Uterus (tissue), 4 donors: ENCODE results near the gene CADM4. TPM values are rescaled to one million over a fixed set of nuclear protein-coding genes. Genes with fewer than 3 reads are reported as not detected.
"Not testable (repeated sequence)": the region's sequence is repeated elsewhere in the genome, so short reads cannot be mapped to it uniquely, and the experiment has no call there.

Source experiments
- DNase-seq, 2 donors: peaks; one replicate each; pipeline ENCODE4 v3.0.0-alpha.2; 2019 to 2020
- H3K27ac ChIP-seq, 2 donors: fragments of 200-600 bp; sonication (generic); 1 replicate in 1 of 2; 2 replicates in 1 of 2; pipeline ENCODE4 v1.5.1; 2016 to 2018
- H3K27me3 ChIP-seq, 2 donors: fragments of 200-600 bp; sonication (generic); one replicate each; pipeline ENCODE4 v1.5.1; 2018 to 2019; ENCODE audit warnings: control low read depth in 1 of 2
- H3K36me3 ChIP-seq, 2 donors: fragments of 200-600 bp; sonication (generic); one replicate each; pipeline ENCODE4 v1.5.1; 2019; ENCODE audit warnings: control low read depth in 1 of 2
- H3K4me1 ChIP-seq, 2 donors: fragments of 200-600 bp; sonication (generic); one replicate each; pipeline ENCODE4 v1.5.1; 2018 to 2019; ENCODE audit warnings: control low read depth in 1 of 2
- H3K4me3 ChIP-seq, 2 donors: fragments of 200-600 bp; sonication (generic); 1 replicate in 1 of 2; 2 replicates in 1 of 2; pipeline ENCODE4 v1.5.1; 2018 to 2019; ENCODE audit warnings: mild to moderate bottlenecking in 1 of 2
- H3K9me3 ChIP-seq, 2 donors: fragments of 200-600 bp; sonication (generic); one replicate each; pipeline ENCODE4 v1.5.1; 2019; ENCODE audit warnings: control low read depth in 1 of 2
- CTCF ChIP-seq, 4 experiments: fragments of 200-600 bp in 2 of 4; fragments of 450-650 bp in 2 of 4; sonication (generic) in 2 of 4; IDR thresholded peaks; one replicate each; pipeline ENCODE4 v1.5.1; 2016 to 2019; ENCODE audit warnings: antibody characterized with exemption in 4 of 4, mild to moderate bottlenecking in 2 of 4, moderate library complexity in 1 of 4
- POLR2A ChIP-seq, 2 donors: fragments of 450-650 bp; IDR thresholded peaks; one replicate each; pipeline ENCODE4 v1.6.1; 2016; ENCODE audit warnings: antibody characterized with exemption in 2 of 2, mild to moderate bottlenecking in 1 of 2, moderate library complexity in 1 of 2
- intact Hi-C: fragments of 100-400 bp; cut with DNase I; formaldehyde crosslinking; loops from one replicate; pipeline ENCODE4 v1.15.1; 2023; ENCODE audit warnings: low total_unique reads
- total RNA-seq, 4 donors: library from RNA; depleted of rRNA in 3 of 4; stranded (reverse); fragments of >200 nt in 3 of 4; gene quantifications; one replicate each; pipeline versions ENCODE4 v1.1.0 to v1.2.4, GENCODE V29; 2014 to 2023
- donor health status: DM: yes; HTN: yes; CAD: no.

Gene CADM4
- total RNA-seq, 4 donors from 2014 or later, result 2.1 to 18.6 (median 10.5) TPM

GRCh38 chr19:43592800-43593350, 46.8 kb downstream of the CADM4 start:
- Histone ChIP-seq H3K36me3 (no peaks in the 10 kb centered on the region), H3K4me1 (peaks cover 5 to 20% of the 10 kb centered on the region in 2 donors), H3K4me3 (no peak overlapping the region), H3K27ac (no peak overlapping the region), H3K27me3 (no peaks in the 10 kb centered on the region), H3K9me3 (no peaks in the 10 kb centered on the region)
- intact Hi-C loops, result no loop called here
- DNase-seq, result no peak
- TF ChIP-seq CTCF (IDR thresholded peaks at IDR 0.05) (no peak), POLR2A (IDR thresholded peaks at IDR 0.05) (no peak)

- H3K27ac ChIP-seq, result no peak overlapping the region
- H3K9me3 ChIP-seq, result no peaks in the 10 kb centered on the region
- H3K4me1 ChIP-seq, result peaks cover 2 to 17% of the 10 kb centered on the region in 2 donors
- TF ChIP-seq POLR2A (IDR thresholded peaks at IDR 0.05) (no peak), CTCF (IDR thresholded peaks at IDR 0.05) (no peak)
- intact Hi-C loops, result no loop called here
- no peak overlapping the region for H3K4me3 ChIP-seq
- no peaks in the 10 kb centered on the region for H3K27me3 ChIP-seq
- DNase-seq, result no peak
- H3K36me3 ChIP-seq, result no peaks in the 10 kb centered on the region
Measured at GRCh38 chr19:43591904-43592772, 47.5 kb downstream of the CADM4 start.

- no peaks in the 10 kb centered on the region for H3K36me3 ChIP-seq
- no peaks in the 10 kb centered on the region for H3K9me3 ChIP-seq
- H3K27ac ChIP-seq, result no peak overlapping the region
- TF ChIP-seq POLR2A (IDR thresholded peaks at IDR 0.05) (no peak), CTCF (IDR thresholded peaks at IDR 0.05) (no peak)
- H3K4me1 ChIP-seq, result peaks cover 0 to 8% of the 10 kb centered on the region in 2 donors
- H3K27me3 ChIP-seq, result no peaks in the 10 kb centered on the region
- no peak for DNase-seq
- H3K4me3 ChIP-seq, result no peak overlapping the region
- intact Hi-C loops, result no loop called here
Measured at GRCh38 chr19:43589678-43590077, 50.0 kb downstream of the CADM4 start.

- H3K27ac ChIP-seq, result no peak overlapping the region
- H3K9me3 ChIP-seq, result no peaks in the 10 kb centered on the region
- intact Hi-C loops, result no loop called here
- H3K4me3 ChIP-seq, result no peak overlapping the region
- TF ChIP-seq POLR2A (IDR thresholded peaks at IDR 0.05) (no peak), CTCF (IDR thresholded peaks at IDR 0.05) (no peak)
- DNase-seq, result no peak
- peaks cover 0 to 4% of the 10 kb centered on the region in 2 donors for H3K4me1 ChIP-seq
- H3K27me3 ChIP-seq, result no peaks in the 10 kb centered on the region
- H3K36me3 ChIP-seq, result no peaks in the 10 kb centered on the region
Measured at GRCh38 chr19:43589277-43589676, 50.4 kb downstream of the CADM4 start.

GRCh38 chr19:43587029-43587428, 52.6 kb downstream of the CADM4 start:
- H3K9me3 ChIP-seq, H3K4me3 ChIP-seq, H3K27me3 ChIP-seq, H3K4me1 ChIP-seq, H3K36me3 ChIP-seq, DNase-seq, H3K27ac ChIP-seq, intact Hi-C loops: not testable (repeated sequence)
